K562 (cell line): ENCODE measurements around the gene KLHL13. TPM values are rescaled to one million over a fixed set of nuclear protein-coding genes. Genes with fewer than 3 reads are reported as not detected.

Experiments
- ATAC-seq: fragments of 200-7000 bp; cut with Tn5 transposase; 3 replicates; pipeline ENCODE4 v1.9.1; 2020; ENCODE audit warnings: moderate library complexity
- Bru-seq: library from RNA; stranded (reverse); fragments of 400-500 nt; gene quantifications from one replicate; lab custom pipeline; 2021; lab: Mats Ljungman, UMichigan
- BruChase-seq, 2 experiments: library from RNA; stranded (reverse); fragments of 400-500 nt; gene quantifications; one replicate each; lab custom pipeline; 2021; lab: Mats Ljungman, UMichigan
- BruUV-seq: library from RNA; stranded (reverse); fragments of 400-500 nt; replicated peaks from 2 replicates; lab custom pipeline; 2021; lab: Mats Ljungman, UMichigan
- CTCF ChIA-PET: fragments of 300-600 bp; formaldehyde crosslinking; extraction: SDS; loops from one replicate; lab custom pipeline; 2021; ENCODE audit warnings: low intra/inter-chr PET ratio; lab: Yijun Ruan, JAX
- POLR2A ChIA-PET: fragments of 300-600, 350-650 bp; sonication (Branson Sonifier 250); formaldehyde crosslinking; extraction: SDS; loops from one replicate; lab custom pipeline; 2021; ENCODE audit warnings: antibody characterized with exemption, inconsistent platforms; lab: Yijun Ruan, JAX
- DNase-seq, 4 experiments: peaks; one replicate each; pipeline versions ENCODE4 v3.0.0 to v3.0.0-alpha.2; 2011 to 2018; ENCODE audit warnings: low spot score in 3 of 4, mixed read lengths in 3 of 4; ENCODE audit errors: extremely low read depth in 1 of 4
- FAIRE-seq: peaks from 2 replicates; lab custom pipeline; 2011; peaks lifted over from hg19 to GRCh38; lab: Jason Lieb, UNC
- H2AFZ ChIP-seq: 2 replicates; pipeline ENCODE4 v1.6.0; 2011; ENCODE audit warnings: low read depth, low read length, control low read depth, inconsistent platforms
- H3K27ac ChIP-seq: fragments of 200-600 bp; 3 replicates; pipeline ENCODE4 v1.8.0; 2011; ENCODE audit warnings: low read depth, mild to moderate bottlenecking, control low read depth, inconsistent platforms, low read length, moderate library complexity, mixed read lengths; ENCODE audit errors: extremely low read depth
- H3K27me3 ChIP-seq, 2 experiments: fragments of 300-600 bp in 1 of 2; 2 replicates in 1 of 2; 3 replicates in 1 of 2; pipeline versions ENCODE4 v1.6.0 to v1.8.0; 2011; ENCODE audit warnings: inconsistent platforms in 2 of 2, low read length in 2 of 2, mild to moderate bottlenecking in 1 of 2, mixed read lengths in 1 of 2, moderate library complexity in 1 of 2; ENCODE audit not compliant: control insufficient read depth in 2 of 2, insufficient read depth in 2 of 2
- H3K36me3 ChIP-seq: fragments of 300-600 bp; 3 replicates; pipeline ENCODE4 v1.8.0; 2011; ENCODE audit warnings: mild to moderate bottlenecking, low read length, inconsistent platforms; ENCODE audit not compliant: control insufficient read depth, insufficient read depth
- H3K4me1 ChIP-seq, 2 experiments: fragments of 200-600 bp in 1 of 2; replicated peaks in 1 of 2; 2 replicates in 1 of 2; 3 replicates in 1 of 2; pipeline versions ENCODE4 v1.5.1 to v1.8.0; 2011; ENCODE audit warnings: inconsistent platforms in 2 of 2, low read length in 2 of 2, mild to moderate bottlenecking in 1 of 2, mixed read lengths in 1 of 2, moderate library complexity in 1 of 2; ENCODE audit not compliant: control insufficient read depth in 2 of 2, insufficient read depth in 2 of 2
- H3K4me2 ChIP-seq: 2 replicates; pipeline ENCODE4 v1.6.1; 2011; ENCODE audit warnings: low read length, control low read depth, inconsistent platforms, mixed read lengths; ENCODE audit not compliant: insufficient read depth
- H3K4me3 ChIP-seq: fragments of 200-600 bp; sonication (generic), shearing (Covaris generic); 2 replicates; pipeline ENCODE4 v1.5.1; 2016; ENCODE audit warnings: control low read depth, inconsistent platforms
- H3K79me2 ChIP-seq: fragments of 200-600 bp; 3 replicates; pipeline ENCODE4 v1.8.0; 2011; ENCODE audit warnings: low read length, inconsistent platforms; ENCODE audit not compliant: control insufficient read depth, insufficient read depth
- H3K9ac ChIP-seq, 2 experiments: 2 replicates each; pipeline versions ENCODE4 v1.6.0 to v1.6.1; 2011; ENCODE audit warnings: low read depth in 2 of 2, low read length in 2 of 2, control low read depth in 1 of 2, inconsistent platforms in 1 of 2, mild to moderate bottlenecking in 1 of 2, mixed read lengths in 1 of 2; ENCODE audit not compliant: insufficient read depth in 1 of 2
- H3K9me1 ChIP-seq: one replicate; pipeline ENCODE4 v1.6.0; 2011; ENCODE audit warnings: inconsistent platforms, mild to moderate bottlenecking, low read length, moderate library complexity; ENCODE audit not compliant: control insufficient read depth, insufficient read depth
- H3K9me3 ChIP-seq: replicated peaks from 2 replicates; pipeline ENCODE4 v1.5.1; 2011; ENCODE audit warnings: low read depth, low read length, inconsistent platforms; ENCODE audit not compliant: control insufficient read depth, insufficient read depth
- H4K20me1 ChIP-seq: replicated peaks from 2 replicates; pipeline ENCODE4 v1.6.1; 2011; ENCODE audit warnings: low read length, inconsistent platforms, mixed read lengths; ENCODE audit not compliant: control insufficient read depth, insufficient read depth
- HNRNPK ChIP-seq: fragments of 200-400 bp; formaldehyde crosslinking; IDR thresholded peaks from one replicate; pipeline ENCODE4 v1.6.1; 2018; ENCODE audit warnings: mild to moderate bottlenecking, low read depth, low read length; ENCODE audit not compliant: poor library complexity, severe bottlenecking
- NCOA2 ChIP-seq, 2 experiments: fragments of 450-650 bp; IDR thresholded peaks; 2 replicates each; pipeline ENCODE4 v1.6.1; 2018; ENCODE audit warnings: mild to moderate bottlenecking in 2 of 2, moderate library complexity in 1 of 2; ENCODE audit not compliant: partially characterized antibody in 2 of 2
- NRF1 ChIP-seq, 2 experiments: fragments of 450-650 bp; IDR thresholded peaks in 1 of 2; conservative IDR thresholded peaks in 1 of 2; 2 replicates each; pipeline ENCODE4 v1.6.1; 2014; ENCODE audit warnings: mild to moderate bottlenecking in 2 of 2
- PHF8 ChIP-seq: fragments of 200-600 bp; sonication (generic); IDR thresholded peaks from 2 replicates; pipeline ENCODE4 v1.6.1; 2012; ENCODE audit warnings: mixed run types, mild to moderate bottlenecking, inconsistent platforms, low read length, moderate library complexity, borderline replicate concordance
- RFX5 ChIP-seq: IDR thresholded peaks from 2 replicates; pipeline ENCODE4 v1.6.1; 2011; ENCODE audit warnings: low read depth, mild to moderate bottlenecking, improper control_type of control experiment, low read length
- YY1 ChIP-seq, 3 experiments: IDR thresholded peaks; 2 replicates each; pipeline ENCODE4 v1.6.1; 2011; ENCODE audit warnings: low read length in 2 of 3, mild to moderate bottlenecking in 2 of 3, moderate library complexity in 2 of 3, borderline replicate concordance in 1 of 3, control low read depth in 1 of 3, low read depth in 1 of 3; ENCODE audit not compliant: insufficient read depth in 3 of 3, insufficient replicate concordance in 2 of 3, control insufficient read depth in 1 of 3, insufficient read length in 1 of 3; ENCODE audit errors: extremely low read depth in 1 of 3
- ZNF740 ChIP-seq, 3 experiments: fragments of 200-800 bp in 1 of 3; sonication (Bioruptor generic) in 1 of 3; sonication (generic) in 1 of 3; formaldehyde crosslinking in 1 of 3; IDR thresholded peaks; 2 replicates each; pipeline versions ENCODE4 v1.6.1 to v1.8.0; 2016 to 2022; ENCODE audit warnings: mild to moderate bottlenecking in 2 of 3, missing compliant biosample characterization in 2 of 3, missing genetic modification characterization in 2 of 3, missing genetic modification reagents in 1 of 3
- WGBS: fragments of 100-300 bp; shearing (Covaris generic); methylation state at CpG from one replicate; pipeline ENCODE4 v1.1.6; 2016; ENCODE audit warnings: low coverage, mixed read lengths; ENCODE audit not compliant: insufficient coverage; ENCODE audit errors: missing lambda C conversion rate; 5-methylcytosine and 5-hydroxymethylcytosine counted together
- in situ Hi-C: fragments of 300-500 bp; cut with MboI; formaldehyde crosslinking; loops from 4 replicates; pipeline ENCODE4 v1.15.0; 2018; ENCODE audit warnings: inconsistent platforms, mixed read lengths
- intact Hi-C: fragments of 100-400 bp; cut with micrococcal nuclease; formaldehyde crosslinking; loops from 2 replicates; pipeline ENCODE4 v1.14.2; 2022
- long read RNA-seq, 3 experiments: library from polyadenylated mRNA in 2 of 3; library from RNA in 1 of 3; unstranded in 2 of 3; stranded (forward) in 1 of 3; transcript quantifications; one replicate each; pipeline ENCODE4 v2.0.0, GENCODE V29; 2019 to 2022
- polyA minus RNA-seq, 3 experiments: library from RNA; depleted of rRNA, polyadenylated mRNA; stranded (reverse); fragments of >200 nt; gene quantifications; 2 replicates each; pipeline ENCODE4 v1.2.3, GENCODE V29; 2011
- polyA plus RNA-seq, 8 experiments: library from polyadenylated mRNA; depleted of rRNA in 4 of 8; stranded (reverse) in 5 of 8; unstranded in 3 of 8; fragments of >200 nt; fragmentation: Nextera tagmentation in 2 of 8; fragmentation: Illumina TruSeq in 1 of 8; extraction: Ambion mirVana in 2 of 8; extraction: Trizol in 1 of 8; gene quantifications; 2 replicates each; pipeline versions ENCODE4 v1.2.1 to v1.2.3, GENCODE V29; 2011 to 2014; ENCODE audit warnings: inconsistent platforms in 1 of 8, missing spikeins in 1 of 8
- total RNA-seq, 7 experiments: library from RNA; depleted of rRNA in 6 of 7; stranded (reverse); fragments of >200 nt in 6 of 7; fragmentation: Illumina TruSeq in 2 of 7; extraction: Trizol in 2 of 7; gene quantifications; 2 replicates each; pipeline versions ENCODE4 v1.2.1 to v1.2.3, GENCODE V29; 2011 to 2021; ENCODE audit warnings: low replicate concordance in 1 of 7

Gene KLHL13, protein sequence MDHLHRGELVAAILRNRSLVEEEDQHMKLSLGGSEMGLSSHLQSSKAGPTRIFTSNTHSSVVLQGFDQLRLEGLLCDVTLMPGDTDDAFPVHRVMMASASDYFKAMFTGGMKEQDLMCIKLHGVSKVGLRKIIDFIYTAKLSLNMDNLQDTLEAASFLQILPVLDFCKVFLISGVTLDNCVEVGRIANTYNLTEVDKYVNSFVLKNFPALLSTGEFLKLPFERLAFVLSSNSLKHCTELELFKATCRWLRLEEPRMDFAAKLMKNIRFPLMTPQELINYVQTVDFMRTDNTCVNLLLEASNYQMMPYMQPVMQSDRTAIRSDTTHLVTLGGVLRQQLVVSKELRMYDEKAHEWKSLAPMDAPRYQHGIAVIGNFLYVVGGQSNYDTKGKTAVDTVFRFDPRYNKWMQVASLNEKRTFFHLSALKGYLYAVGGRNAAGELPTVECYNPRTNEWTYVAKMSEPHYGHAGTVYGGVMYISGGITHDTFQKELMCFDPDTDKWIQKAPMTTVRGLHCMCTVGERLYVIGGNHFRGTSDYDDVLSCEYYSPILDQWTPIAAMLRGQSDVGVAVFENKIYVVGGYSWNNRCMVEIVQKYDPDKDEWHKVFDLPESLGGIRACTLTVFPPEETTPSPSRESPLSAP
- 1.6 and 4.0 TPM in 2 replicates for total RNA-seq (2011; cell fraction: chromatin; rRNA removed; ENCODE audit: low replicate concordance)
- total RNA-seq (2011; cell fraction: nucleolus; rRNA removed): 0.50 and 0.79 TPM in 2 replicates
- 1.5 and 2.4 TPM in 2 replicates for total RNA-seq (2011; cell fraction: nucleoplasm; rRNA removed)
- total RNA-seq (2014; rRNA removed) (1.2 and 1.9 TPM in 2 replicates), total RNA-seq (2014; rRNA removed; fragmentation: Illumina TruSeq; extraction: Trizol) (3.8 TPM in 2 replicates), total RNA-seq (2015; rRNA removed; fragmentation: Illumina TruSeq; extraction: Trizol) (1.9 and 2.2 TPM in 2 replicates), total RNA-seq (2021) (2.3 TPM in 2 replicates), polyA plus RNA-seq (2011; rRNA removed) (0.69 and 4.1 TPM in 2 replicates), polyA plus RNA-seq (2014; fragmentation: Illumina TruSeq; extraction: Trizol) (2.2 and 2.7 TPM in 2 replicates), polyA plus RNA-seq (2014; fragmentation: Nextera tagmentation; extraction: Ambion mirVana) (1 to 10 TPM; 1.7 to 2.1 TPM), polyA plus RNA-seq (2014; rRNA removed) (2.2 and 3.6 TPM in 2 replicates), polyA minus RNA-seq (2011; rRNA and poly(A)+ RNA removed) (1.1 and 6.2 TPM in 2 replicates), Bru-seq, nascent RNA (percentile 46 among the genes with signal in this experiment), BruChase-seq, experiment 1, labeled RNA remaining after a 2-hour chase (percentile 53 among the genes with signal in this experiment), BruChase-seq, experiment 2, labeled RNA remaining after a 6-hour chase (percentile 54 among the genes with signal in this experiment)
- polyA plus RNA-seq (2011; cell fraction: cytosol; rRNA removed): 0.31 and 0.72 TPM in 2 replicates
- polyA plus RNA-seq (2011; cell fraction: nucleus; rRNA removed): 0.34 and 1.1 TPM in 2 replicates
- polyA plus RNA-seq (2012): 2.1 and 3.6 TPM in 2 replicates
- polyA minus RNA-seq (2011; cell fraction: cytosol; rRNA and poly(A)+ RNA removed): 0.55 and 1.2 TPM in 2 replicates
- 0.22 and 0.94 TPM in 2 replicates for polyA minus RNA-seq (2011; cell fraction: nucleus; rRNA and poly(A)+ RNA removed)
- long read RNA-seq, experiment 1, partial matches to known transcripts: 3 of 6 reads
- long read RNA-seq, experiment 1, other reads (novel, unspliced or antisense): 2 of 6 reads
- long read RNA-seq, experiment 2, partial matches to known transcripts: 1 of 4 reads
- long read RNA-seq, experiment 2, other reads (novel, unspliced or antisense): 3 of 4 reads
- long read RNA-seq, experiment 3: 0 reads

GRCh38 chrX:118116713-118117550, at the start of gene KLHL13:
Gene KLHL13, minus strand, starts transcription at chrX:118116810. Its CDS starts 88,337 bp downstream, at chrX:118028473.
- peaks cover 0 to 13% of the 10 kb centered on the region in 2 experiments; a peak in 2 of 5 replicates for H3K4me1 ChIP-seq
- 19% methylated on average over 10 of the region's 42 CpGs for WGBS
- peak in 2 of 3 experiments; percentile 24 to 76 for TF ChIP-seq YY1 (IDR thresholded peaks at IDR 0.05; ENCODE audit: borderline replicate concordance in 1 of 3, control insufficient read depth in 1 of 3, extremely low read depth in 1 of 3, insufficient read depth in 3 of 3, insufficient read length in 1 of 3, insufficient replicate concordance in 2 of 3, low read depth in 1 of 3, low read length in 2 of 3)
- TF ChIP-seq PHF8: peak; percentile 29; the same call in 1 of the 2 replicates
- TF ChIP-seq HNRNPK: peak; percentile 18
- TF ChIP-seq NCOA2 (IDR thresholded peaks at IDR 0.05; ENCODE audit: partially characterized antibody in 2 of 2): no peak
- peak; percentile 66 to 67 for TF ChIP-seq NRF1 (conservative IDR thresholded peaks at IDR 0.05 in 1 of 2, IDR thresholded peaks at IDR 0.05 in 1 of 2)
- TF ChIP-seq RFX5: no peak
- TF ChIP-seq ZNF740 (CRISPR knock-in tag; IDR thresholded peaks at IDR 0.05): no peak
- peak in 1 of 2 experiments; percentile 82; a peak in 2 of 4 replicates for TF ChIP-seq ZNF740 (tag; IDR thresholded peaks at IDR 0.05)

More at GRCh38 chrX:118116713-118117550, at the start of gene KLHL13:
- H3K4me2 ChIP-seq: peak within 1 kb of the TSS; percentile 73
- H3K9me1 ChIP-seq: no peaks in the 10 kb centered on the region
- H3K4me3 ChIP-seq: peak within 1 kb of the TSS; percentile 45
- no peaks in the 10 kb centered on the region for H3K36me3 ChIP-seq
- DNase-seq (peak; percentile 48 to 81 (median 80)), ATAC-seq (peak; percentile 87), FAIRE-seq (no peak)
- BruUV-seq: no TSS peak
- in situ Hi-C loops: no loop called here
- H2AFZ ChIP-seq: peak within 1 kb of the TSS; percentile 92
- no peaks in the 10 kb centered on the region for H3K27me3 ChIP-seq
- H4K20me1 ChIP-seq: no peaks in the 10 kb centered on the region
- peak within 1 kb of the TSS; percentile 48; the same call in 1 of the 3 replicates for H3K27ac ChIP-seq
- H3K79me2 ChIP-seq: no peaks in the 10 kb centered on the region
- H3K9me3 ChIP-seq: no peaks in the 10 kb centered on the region
- H3K9ac ChIP-seq: peak within 1 kb of the TSS; percentile 56 to 91; a peak in 3 of 4 replicates
- intact Hi-C loops: loop anchor here (10.0 kb wide), 1 partner anchor 108 kb away; no protein-coding TSS in a partner anchor
- CTCF ChIA-PET: no interaction called here
- POLR2A ChIA-PET: interaction anchor here (0.6 to 1.0 kb wide), 2 partner anchors 9 to 95 kb away, joined by 3 read pairs; no protein-coding TSS in a partner anchor
